ENCODE results near the gene NADK2. TPM values are rescaled to one million over a fixed set of nuclear protein-coding genes. Genes with fewer than 3 reads are reported as not detected.
A peak's percentile ranks its signal among the peaks of the same experiment; 100 is the strongest.

The NADK2 gene
- total and polyA plus RNA-seq, 2 experiments from 2014 or later = 13.2 to 41.2 TPM

DNA sequence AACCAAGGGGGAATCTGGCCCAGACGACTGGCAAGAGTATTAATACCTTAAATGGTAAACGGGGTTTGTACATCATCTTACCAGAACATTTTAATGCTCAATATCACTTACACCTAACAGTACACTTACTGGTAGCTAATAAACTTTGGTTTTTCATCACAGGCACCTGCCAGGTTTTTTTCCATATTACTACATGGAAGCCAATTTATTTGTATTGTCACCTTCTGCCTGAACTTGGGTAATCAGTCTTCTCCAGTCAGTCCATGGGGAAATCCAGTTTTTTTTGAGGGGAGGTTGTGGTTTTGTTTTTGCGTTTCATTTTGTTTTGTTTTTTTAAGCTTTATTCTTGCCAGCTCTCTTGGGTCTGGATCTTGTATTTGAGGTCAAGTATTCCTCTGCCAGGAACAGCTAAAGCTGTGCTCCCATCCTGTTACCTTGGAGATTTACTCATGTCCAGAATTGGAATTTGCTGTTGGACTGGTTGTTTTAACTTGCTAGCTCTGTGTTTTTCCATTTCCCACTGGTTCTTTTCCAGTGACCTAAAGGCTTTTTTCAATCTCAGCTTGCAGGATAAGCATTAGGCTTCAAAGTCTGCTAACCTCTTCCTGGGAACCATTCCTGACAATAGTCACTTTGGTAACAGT lies 11.1 kb upstream of the NADK2 start:
- H3K9me3 ChIP-seq (ENCODE audit: low read depth) = no peaks in the 10 kb centered on the region
- in situ Hi-C loops (cut with MboI) = loop anchor here (25.0 kb wide), 1 partner anchor 434 kb away; no protein-coding TSS in a partner anchor

DNA sequence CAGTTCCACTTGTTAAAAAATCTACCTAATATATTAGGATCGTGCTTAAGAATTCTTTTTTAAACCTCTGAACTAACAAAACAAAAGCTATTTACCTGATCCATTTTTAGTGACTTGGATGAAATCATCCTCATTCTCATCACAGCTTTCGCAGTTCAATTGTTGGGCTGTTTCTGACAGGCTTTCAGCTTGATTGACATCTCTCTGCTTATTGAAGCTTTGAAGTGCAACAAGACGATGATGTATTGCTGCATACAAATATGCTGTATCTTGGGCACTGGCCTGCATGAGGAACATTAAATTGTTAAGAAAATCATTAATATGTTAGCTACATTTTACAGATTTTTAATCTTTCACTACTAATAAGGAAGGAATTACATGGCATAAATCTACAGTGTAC lies 9.5 kb upstream of the NADK2 start:
- Histone ChIP-seq H3K9me2 (ENCODE audit: insufficient read depth) (no peaks in the 10 kb centered on the region), H3K4me1 (ENCODE audit: insufficient read depth) (no peaks in the 10 kb centered on the region), H3K36me3 (ENCODE audit: low read depth) (no peaks in the 10 kb centered on the region), H3K79me2 (ENCODE audit: insufficient read depth) (no peaks in the 10 kb centered on the region), H3K9me3 (ENCODE audit: low read depth) (no peaks in the 10 kb centered on the region), H3K27me3 (replicated peaks; ENCODE audit: insufficient read depth) (no peaks in the 10 kb centered on the region), H3K4me3 (no peak overlapping the region), H3K9ac (no peak overlapping the region), H3K4me2 (ENCODE audit: unreplicated experiment) (no peak overlapping the region), H3K27ac (no peak overlapping the region), H3F3A (ENCODE audit: insufficient read depth) (no peaks in the 10 kb centered on the region), H2AFZ (no peak overlapping the region), H4K20me1 (ENCODE audit: insufficient read depth) (no peaks in the 10 kb centered on the region)
- DNase-seq = no peak
- TF ChIP-seq EZH2phosphoT487 (IDR thresholded peaks at IDR 0.05; ENCODE audit: insufficient read depth, low read depth) (no peak), EZH2 (IDR thresholded peaks at IDR 0.05; ENCODE audit: insufficient read depth, poor library complexity, severe bottlenecking) (no peak)
- WGBS, 2 experiments (ENCODE audit: low coverage in 1 of 2, low lambda C conversion rate in 2 of 2, missing lambda C conversion rate in 2 of 2) = 95% methylated on average over 3 of the region's 3 CpGs
- in situ Hi-C loops (cut with MboI) = loop anchor here (25.0 kb wide), 1 partner anchor 436 kb away; no protein-coding TSS in a partner anchor

More for the DNA sequence above, 11.1 kb upstream of the NADK2 start:
- Histone ChIP-seq H2AFZ (no peak overlapping the region), H3K27me3 (replicated peaks; ENCODE audit: insufficient read depth) (no peaks in the 10 kb centered on the region), H3K4me1 (ENCODE audit: insufficient read depth) (no peaks in the 10 kb centered on the region), H3K9me2 (ENCODE audit: insufficient read depth) (no peaks in the 10 kb centered on the region), H3F3A (ENCODE audit: insufficient read depth) (no peaks in the 10 kb centered on the region), H4K20me1 (ENCODE audit: insufficient read depth) (no peaks in the 10 kb centered on the region), H3K4me2 (ENCODE audit: unreplicated experiment) (no peak overlapping the region), H3K27ac (no peak overlapping the region), H3K4me3 (no peak overlapping the region), H3K9ac (no peak overlapping the region), H3K36me3 (ENCODE audit: low read depth) (no peaks in the 10 kb centered on the region), H3K79me2 (ENCODE audit: insufficient read depth) (no peaks in the 10 kb centered on the region)
- DNase-seq = peak; percentile 4
- 48 to 55% methylated on average over 3 of the region's 3 CpGs for WGBS, 2 experiments (ENCODE audit: low coverage in 1 of 2, low lambda C conversion rate in 2 of 2, missing lambda C conversion rate in 2 of 2)
- TF ChIP-seq EZH2phosphoT487 (IDR thresholded peaks at IDR 0.05; ENCODE audit: insufficient read depth, low read depth) (no peak), EZH2 (IDR thresholded peaks at IDR 0.05; ENCODE audit: insufficient read depth, poor library complexity, severe bottlenecking) (no peak)

DNA sequence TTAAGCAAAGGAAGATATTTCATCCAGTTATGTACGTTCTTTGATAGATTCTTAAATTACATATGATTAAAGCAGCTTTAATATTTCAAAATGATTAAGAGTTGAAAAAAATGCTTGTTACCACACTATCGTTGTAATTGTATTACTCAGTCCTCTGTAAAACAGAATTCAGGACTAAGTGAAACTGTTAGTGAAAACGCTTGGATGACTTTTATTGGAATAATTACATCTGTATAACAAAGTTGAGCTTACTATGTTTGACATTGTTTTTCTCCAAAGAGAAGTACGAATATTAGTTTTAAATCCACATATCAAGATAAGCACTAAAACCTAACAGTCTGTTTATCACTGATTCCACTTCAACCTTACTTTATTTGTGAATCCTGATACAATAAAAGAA lies 8.7 kb upstream of the NADK2 start:
- Histone ChIP-seq H3K79me2 (ENCODE audit: insufficient read depth) (no peaks in the 10 kb centered on the region), H3K27me3 (replicated peaks; ENCODE audit: insufficient read depth) (no peaks in the 10 kb centered on the region), H3K27ac (no peak overlapping the region), H3K4me3 (no peak overlapping the region), H4K20me1 (ENCODE audit: insufficient read depth) (no peaks in the 10 kb centered on the region), H3K4me2 (ENCODE audit: unreplicated experiment) (no peak overlapping the region), H3K4me1 (ENCODE audit: insufficient read depth) (no peaks in the 10 kb centered on the region), H3K9me3 (ENCODE audit: low read depth) (no peaks in the 10 kb centered on the region), H3K36me3 (ENCODE audit: low read depth) (no peaks in the 10 kb centered on the region), H3F3A (ENCODE audit: insufficient read depth) (no peaks in the 10 kb centered on the region), H3K9me2 (ENCODE audit: insufficient read depth) (no peaks in the 10 kb centered on the region), H2AFZ (no peak overlapping the region), H3K9ac (no peak overlapping the region)
- TF ChIP-seq EZH2phosphoT487 (IDR thresholded peaks at IDR 0.05; ENCODE audit: insufficient read depth, low read depth) (no peak), EZH2 (IDR thresholded peaks at IDR 0.05; ENCODE audit: insufficient read depth, poor library complexity, severe bottlenecking) (no peak)
- WGBS, 2 experiments (ENCODE audit: low coverage in 1 of 2, low lambda C conversion rate in 2 of 2, missing lambda C conversion rate in 2 of 2) = 74 to 79% methylated on average over 4 of the region's 4 CpGs
- in situ Hi-C loops (cut with MboI) = loop anchor here (25.0 kb wide), 1 partner anchor 437 kb away; no protein-coding TSS in a partner anchor
- no peak for DNase-seq

DNA sequence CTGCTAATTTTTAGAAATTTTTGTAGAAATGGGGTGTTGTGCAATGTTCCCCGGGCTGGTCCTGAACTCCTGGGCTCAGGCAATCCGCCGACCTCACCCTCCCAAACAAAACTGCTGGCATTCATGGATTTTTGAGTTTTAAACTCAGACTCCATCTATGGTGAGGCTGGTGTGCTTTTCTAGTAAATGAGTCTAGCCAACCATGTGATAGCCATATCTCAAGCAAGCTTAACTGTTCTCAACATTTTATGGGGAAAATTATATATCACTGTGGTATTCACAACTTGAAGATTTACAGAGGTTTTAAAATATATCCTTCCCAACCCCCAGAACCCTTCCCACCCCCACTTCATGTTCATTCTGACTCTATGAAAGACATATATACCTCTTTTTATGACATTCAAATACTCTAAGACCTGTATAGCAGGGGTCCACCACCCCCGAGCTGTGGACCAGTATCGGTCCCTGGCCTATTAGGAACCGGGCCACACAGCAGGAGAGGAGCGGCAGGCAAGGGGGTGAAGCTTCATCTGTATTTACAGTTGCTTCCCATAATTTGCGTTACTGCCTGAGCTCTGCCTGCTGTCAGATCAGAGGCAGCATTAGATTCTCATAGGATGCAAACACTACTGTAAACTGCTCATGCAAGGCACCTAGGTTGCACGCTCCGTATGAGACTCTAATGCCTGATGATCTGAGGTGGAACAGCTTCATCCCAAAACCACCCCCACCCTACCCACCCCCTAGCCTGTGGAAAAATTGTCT lies 4.5 kb upstream of the NADK2 start:
- Histone ChIP-seq H3K79me2 (ENCODE audit: insufficient read depth) (no peaks in the 10 kb centered on the region), H3K4me2 (ENCODE audit: unreplicated experiment) (no peak overlapping the region), H3K27ac (no peak overlapping the region), H4K20me1 (ENCODE audit: insufficient read depth) (no peaks in the 10 kb centered on the region), H3K9ac (no peak overlapping the region), H3K9me3 (ENCODE audit: low read depth) (no peaks in the 10 kb centered on the region), H3K27me3 (replicated peaks; ENCODE audit: insufficient read depth) (no peaks in the 10 kb centered on the region), H3K36me3 (ENCODE audit: low read depth) (no peaks in the 10 kb centered on the region), H3K4me3 (no peak overlapping the region), H2AFZ (no peak overlapping the region), H3F3A (ENCODE audit: insufficient read depth) (peaks cover 10% of the 10 kb centered on the region; the same call in 1 of the 2 replicates), H3K4me1 (ENCODE audit: insufficient read depth) (no peaks in the 10 kb centered on the region), H3K9me2 (ENCODE audit: insufficient read depth) (no peaks in the 10 kb centered on the region)
- no peak for DNase-seq
- no peak for TF ChIP-seq EZH2 (IDR thresholded peaks at IDR 0.05; ENCODE audit: insufficient read depth, poor library complexity, severe bottlenecking)
- TF ChIP-seq EZH2phosphoT487 (IDR thresholded peaks at IDR 0.05; ENCODE audit: insufficient read depth, low read depth) = no peak
- in situ Hi-C loops (cut with MboI) = no loop called here
- 94 to 96% methylated on average over 10 of the region's 10 CpGs for WGBS, 2 experiments (ENCODE audit: low coverage in 1 of 2, low lambda C conversion rate in 2 of 2, missing lambda C conversion rate in 2 of 2)

Data from GM23248 (cell line).